Measurements from ENCODE around the gene GBE1.

GBE1 gene

GRCh38 chr3:81476692-81477091 lies 284.8 kb downstream of the GBE1 start:
- DNase-seq, result no peak
- H3K27ac ChIP-seq, result no peak overlapping the region
- no peak for TF ChIP-seq CTCF (IDR thresholded peaks at IDR 0.05; ENCODE audit: low read depth, low read length, missing control alignments)
- H3K27me3 ChIP-seq (replicated peaks), result no peaks in the 10 kb centered on the region
- H3K4me3 ChIP-seq (ENCODE audit: low read depth, low read length), result no peak overlapping the region
- in situ Hi-C loops (cut with HindIII; ENCODE audit: low pct_ligation_motif_present, low sequenced_read_pairs), result no loop called here
- H3K36me3 ChIP-seq (replicated peaks), result no peaks in the 10 kb centered on the region

DNA sequence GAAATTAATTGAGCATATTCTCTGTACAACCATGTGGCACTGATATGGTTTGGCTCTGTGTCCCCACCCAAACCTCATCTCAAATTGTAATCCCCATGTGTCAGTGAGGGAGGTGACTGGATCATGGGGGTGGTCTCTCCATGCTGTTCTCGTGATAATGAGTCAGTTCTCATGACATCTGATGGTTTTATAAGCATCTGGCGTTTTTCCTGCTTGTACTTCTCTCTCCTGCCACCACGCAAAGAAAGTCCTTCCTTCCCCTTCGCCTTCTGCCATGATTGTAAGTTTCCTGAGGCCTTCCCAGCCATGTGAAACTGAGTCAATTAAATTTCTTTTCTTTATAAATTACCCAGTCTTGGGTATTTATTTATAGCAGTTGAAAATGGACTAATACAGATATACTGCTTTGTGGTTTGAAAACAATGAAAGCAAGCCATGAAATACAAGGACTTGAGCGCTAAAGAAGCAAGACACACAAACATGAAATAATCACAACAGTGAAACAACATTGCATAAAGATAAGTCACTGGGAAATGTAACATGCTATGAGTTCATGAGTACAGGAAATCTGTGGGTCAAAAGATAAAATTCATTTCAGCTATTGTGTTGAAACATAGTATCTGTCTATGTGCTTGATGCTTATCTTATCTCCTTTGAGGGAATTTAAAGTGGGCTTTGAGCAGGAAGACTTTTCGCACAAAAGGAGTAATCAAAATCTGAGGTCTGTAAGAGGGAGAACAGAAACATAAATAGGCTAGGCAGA lies 288.7 kb downstream of the GBE1 start:
- no peaks in the 10 kb centered on the region for H3K36me3 ChIP-seq (replicated peaks)
- no peak for DNase-seq
- in situ Hi-C loops (cut with HindIII; ENCODE audit: low pct_ligation_motif_present, low sequenced_read_pairs), result no loop called here
- H3K27ac ChIP-seq, result peak overlapping the region; percentile 11
- no peak for TF ChIP-seq CTCF (IDR thresholded peaks at IDR 0.05; ENCODE audit: low read depth, low read length, missing control alignments)
- no peak overlapping the region for H3K4me3 ChIP-seq (ENCODE audit: low read depth, low read length)
- H3K27me3 ChIP-seq (replicated peaks), result no peaks in the 10 kb centered on the region

DNA sequence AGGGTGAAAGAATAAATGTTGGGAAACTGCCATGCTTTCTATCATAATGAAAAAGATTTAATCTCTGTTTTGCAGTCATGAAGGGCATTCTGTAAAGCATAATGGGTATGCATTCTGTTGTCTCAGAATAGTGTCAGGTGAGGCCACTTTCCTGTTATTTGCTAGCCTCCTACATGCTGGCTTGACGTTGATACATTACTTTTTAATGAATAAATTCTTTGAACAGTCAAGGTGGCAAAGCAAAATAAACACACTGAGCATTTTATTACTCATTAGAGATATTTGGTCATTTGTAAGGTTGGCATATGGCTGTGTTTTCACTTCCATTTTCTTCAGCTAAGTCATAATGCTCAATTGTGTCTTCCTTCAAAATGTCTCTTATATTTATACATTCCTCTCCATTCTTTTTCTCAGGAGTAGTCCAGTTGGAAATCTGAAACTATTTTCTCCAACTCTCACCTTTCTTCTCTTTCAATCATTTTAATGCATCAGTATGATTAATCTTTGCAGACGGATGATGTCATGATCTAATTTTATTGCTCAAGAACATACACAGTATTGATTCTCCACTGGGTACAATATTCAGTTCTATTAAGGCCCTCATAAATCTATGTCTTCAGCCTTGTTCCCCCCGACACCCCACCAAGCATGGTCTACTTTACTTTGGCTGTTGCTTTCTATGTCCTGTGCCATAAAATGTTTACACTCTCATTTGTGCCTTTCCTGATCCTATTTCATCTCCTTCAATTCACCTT lies 290.7 kb downstream of the GBE1 start:
- DNase-seq, result no peak
- no peaks in the 10 kb centered on the region for H3K27me3 ChIP-seq (replicated peaks)
- in situ Hi-C loops (cut with HindIII; ENCODE audit: low pct_ligation_motif_present, low sequenced_read_pairs), result no loop called here

DNA sequence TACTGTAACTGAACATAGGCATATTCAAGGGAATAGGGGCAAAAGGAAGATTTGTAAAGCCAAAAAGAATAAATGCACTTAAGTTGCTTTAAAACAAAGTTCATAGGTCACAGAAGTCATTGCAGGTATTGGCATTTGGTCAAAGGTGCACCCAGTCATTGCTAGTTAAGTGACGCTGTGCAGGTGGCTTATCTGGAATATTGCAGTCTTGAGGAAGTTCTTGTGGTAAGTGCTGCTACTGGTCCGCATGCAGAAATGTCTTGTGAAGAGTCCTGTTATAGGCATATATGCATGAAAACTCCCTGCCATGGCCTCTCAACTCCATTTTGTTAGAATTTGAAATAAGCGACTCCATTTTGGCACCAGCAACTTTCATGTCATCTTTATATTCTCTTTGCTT lies 293.1 kb downstream of the GBE1 start:
- H3K27ac ChIP-seq, result no peak overlapping the region
- H3K4me3 ChIP-seq (ENCODE audit: low read depth, low read length), result no peak overlapping the region
- in situ Hi-C loops (cut with HindIII; ENCODE audit: low pct_ligation_motif_present, low sequenced_read_pairs), result no loop called here
- no peaks in the 10 kb centered on the region for H3K27me3 ChIP-seq (replicated peaks)
- TF ChIP-seq CTCF (IDR thresholded peaks at IDR 0.05; ENCODE audit: low read depth, low read length, missing control alignments), result no peak
- H3K36me3 ChIP-seq (replicated peaks), result no peaks in the 10 kb centered on the region
- DNase-seq, result no peak

More for the DNA sequence above, 290.7 kb downstream of the GBE1 start:
- no peak for TF ChIP-seq CTCF (IDR thresholded peaks at IDR 0.05; ENCODE audit: low read depth, low read length, missing control alignments)
- no peaks in the 10 kb centered on the region for H3K36me3 ChIP-seq (replicated peaks)
- H3K27ac ChIP-seq, result no peak overlapping the region
- no peak overlapping the region for H3K4me3 ChIP-seq (ENCODE audit: low read depth, low read length)

- in situ Hi-C loops (cut with HindIII; ENCODE audit: low pct_ligation_motif_present, low sequenced_read_pairs), result no loop called here
These were observed 295.3 kb downstream of the GBE1 start for GRCh38 chr3:81466201-81466560.

More at GRCh38 chr3:81466201-81466560, 295.3 kb downstream of the GBE1 start:
- no peak for TF ChIP-seq CTCF (IDR thresholded peaks at IDR 0.05; ENCODE audit: low read depth, low read length, missing control alignments)
- H3K27ac ChIP-seq, result no peak overlapping the region
- no peak overlapping the region for H3K4me3 ChIP-seq (ENCODE audit: low read depth, low read length)
- H3K36me3 ChIP-seq (replicated peaks), result no peaks in the 10 kb centered on the region
- H3K27me3 ChIP-seq (replicated peaks), result no peaks in the 10 kb centered on the region
- DNase-seq, result no peak
